GM21423 (cell line): ENCODE data around the gene FARSB.
"Not testable (repeated sequence)": the region's sequence is repeated elsewhere in the genome, so short reads cannot be mapped to it uniquely, and the experiment has no call there.

Experiments used
- ATAC-seq: cut with Tn5 transposase; IDR thresholded peaks from one replicate; pipeline ENCODE4 v1.9.1; 2021; ENCODE audit warnings: mild to moderate bottlenecking, moderate library complexity; ENCODE audit not compliant: unreplicated experiment

The FARSB gene

DNA sequence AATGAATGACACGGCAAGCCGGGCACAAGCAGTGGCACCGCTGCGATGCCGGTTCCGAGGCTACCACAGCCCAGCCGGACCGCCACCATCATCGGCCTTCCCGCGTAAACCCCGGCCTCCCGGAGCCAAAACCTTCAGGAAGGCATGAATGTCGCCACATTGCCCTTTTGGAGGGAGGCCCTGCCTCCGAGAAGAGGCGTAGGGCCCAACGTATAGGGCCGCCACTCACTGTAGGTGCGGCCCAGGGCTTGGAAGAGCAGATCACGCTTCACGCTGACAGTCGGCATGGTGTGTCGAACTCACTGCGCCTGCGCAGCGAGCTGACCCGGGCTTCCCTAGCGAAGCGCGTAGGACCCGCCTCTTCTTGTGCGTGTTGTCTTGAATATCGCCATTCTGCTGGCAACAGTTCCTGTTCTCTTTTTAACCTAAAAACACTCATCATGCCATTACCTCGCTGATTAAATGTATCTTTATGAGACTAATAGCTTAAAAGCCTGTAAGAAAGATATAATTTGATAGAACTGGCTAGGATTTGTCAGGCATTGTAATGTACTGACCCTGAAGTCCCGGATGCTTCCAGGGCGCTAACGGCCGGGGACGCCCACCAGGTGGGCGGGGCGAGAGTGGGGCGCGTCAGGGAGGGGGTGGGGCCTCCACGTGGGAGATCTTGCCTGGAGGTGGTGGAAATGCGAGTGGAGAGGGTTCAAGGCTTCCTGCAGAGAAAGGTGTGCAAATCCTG lies at the start of gene FARSB:
Gene FARSB (minus strand): TSS at position 306 of the 739 bp plus-strand sequence. CDS start 19 bp downstream, at position 287.
- ATAC-seq: peak; percentile 90

DNA sequence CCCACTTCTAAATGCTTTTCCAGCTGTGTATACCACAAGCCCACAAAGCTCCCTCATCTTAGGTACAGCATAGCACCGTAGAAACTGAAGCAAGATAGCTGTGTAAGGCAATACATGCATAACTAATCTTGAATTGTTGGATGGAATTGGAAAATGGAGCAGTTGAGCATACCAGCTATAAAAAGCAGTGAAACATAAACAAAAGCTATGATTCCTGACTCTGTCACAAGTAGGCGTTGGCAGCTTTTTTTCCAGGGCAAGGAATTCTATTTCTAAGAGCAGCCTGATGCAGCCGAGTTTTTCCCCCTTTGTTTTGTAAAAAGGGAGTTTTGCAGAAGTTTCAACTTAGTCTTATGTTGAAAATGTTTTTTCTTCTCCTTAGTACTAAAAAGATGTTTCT lies 48.0 kb upstream of the FARSB start:
- ATAC-seq: no peak

DNA sequence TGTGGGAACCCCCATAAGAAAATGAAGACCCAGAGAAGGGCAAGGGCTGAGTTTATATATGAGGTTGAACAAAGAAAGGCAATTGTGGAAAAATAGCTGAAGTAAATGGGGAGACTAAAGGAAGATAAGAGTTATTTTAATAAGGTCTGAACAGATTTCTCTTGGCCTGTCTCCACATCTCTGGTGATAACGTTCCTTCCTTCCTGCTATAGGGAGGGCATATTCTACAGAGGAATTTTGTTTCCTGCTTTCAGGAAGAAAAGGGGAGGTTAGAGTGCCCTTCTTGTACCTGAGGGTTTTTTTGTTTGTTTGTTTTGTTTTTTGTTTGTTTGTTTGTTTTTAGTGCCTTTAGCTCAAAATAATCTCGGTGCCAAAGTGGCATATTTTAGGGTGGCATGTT lies 47.2 kb upstream of the FARSB start:
- ATAC-seq: no peak

DNA sequence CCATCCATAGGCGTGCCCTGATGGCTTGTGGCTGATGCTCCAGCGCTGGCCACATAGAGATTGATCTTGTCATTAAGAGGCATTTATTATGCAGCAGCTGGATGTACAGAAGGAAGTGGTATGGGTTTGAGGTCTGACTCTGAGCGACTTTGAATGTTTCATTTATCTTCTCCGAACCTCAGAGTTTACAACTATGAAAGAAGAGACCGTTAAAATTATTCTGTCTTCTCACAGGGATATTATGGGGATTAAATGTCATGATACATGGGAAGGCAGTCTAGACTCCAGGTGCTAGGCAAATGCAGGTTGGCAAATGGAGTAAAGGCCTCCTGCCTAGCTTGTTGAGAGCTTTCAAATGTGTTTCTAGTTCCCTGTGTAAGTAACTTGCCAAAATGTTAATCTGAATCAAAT lies 45.8 kb upstream of the FARSB start:
- peak; percentile 66 for ATAC-seq

DNA sequence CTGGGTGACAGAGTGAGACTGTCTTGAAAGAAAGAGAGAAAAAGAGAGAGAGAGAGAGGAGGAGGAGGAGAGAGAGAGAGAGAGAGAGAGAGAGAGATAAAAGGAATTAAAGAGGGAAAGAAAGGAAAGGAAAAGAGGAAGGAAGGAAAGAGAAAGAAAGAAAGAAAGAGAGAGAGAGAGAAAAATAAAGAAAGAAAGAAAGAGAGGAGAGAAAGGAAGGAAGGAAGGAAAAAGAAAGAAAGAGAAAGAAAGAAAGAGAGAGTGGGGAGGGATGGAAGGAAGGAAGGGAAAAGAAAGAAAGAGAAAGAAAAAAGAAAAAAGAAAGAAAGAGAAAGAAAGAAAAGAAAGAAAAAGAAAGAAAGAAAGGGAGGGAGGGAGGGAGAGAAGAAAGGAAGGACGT lies 45.3 kb upstream of the FARSB start:
- ATAC-seq: no peak

DNA sequence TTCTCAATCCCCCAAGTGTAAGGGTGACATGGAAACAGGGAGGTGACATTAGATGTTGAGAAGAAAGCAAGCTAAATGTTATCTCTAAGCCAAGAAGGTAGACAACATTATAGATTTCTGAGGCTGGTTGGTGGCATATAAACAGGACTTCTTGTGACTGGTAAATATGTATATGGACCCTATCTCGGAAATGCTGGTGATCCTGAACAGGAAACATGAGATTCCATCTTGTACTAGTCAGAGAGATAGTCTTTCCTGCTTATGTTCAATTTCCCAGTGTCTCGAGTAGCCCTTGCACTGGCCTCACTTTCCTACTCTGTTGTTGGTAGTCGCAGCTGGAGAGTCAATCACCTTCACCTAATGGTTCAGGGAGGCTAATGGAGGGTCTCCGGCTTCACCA lies 42.4 kb upstream of the FARSB start:
- ATAC-seq: no peak

DNA sequence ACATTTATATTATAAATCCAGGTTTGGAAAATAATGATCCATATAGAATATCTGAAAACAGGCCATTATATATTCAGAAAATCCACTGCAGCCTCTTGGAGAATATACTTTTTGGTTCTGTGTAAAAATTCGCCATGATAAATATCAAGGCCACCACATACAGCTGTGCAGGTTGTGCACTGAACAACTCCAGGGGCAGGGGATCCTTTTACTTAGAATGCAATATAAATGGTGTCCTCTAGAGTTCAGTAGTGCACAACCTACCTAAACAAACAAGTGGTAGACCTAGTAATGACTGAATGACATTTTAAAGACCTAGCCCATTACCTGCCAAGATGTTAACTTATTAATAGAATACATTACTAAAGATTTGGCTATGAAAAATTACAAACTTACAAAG lies 37.9 kb upstream of the FARSB start:
- ATAC-seq: no peak

DNA sequence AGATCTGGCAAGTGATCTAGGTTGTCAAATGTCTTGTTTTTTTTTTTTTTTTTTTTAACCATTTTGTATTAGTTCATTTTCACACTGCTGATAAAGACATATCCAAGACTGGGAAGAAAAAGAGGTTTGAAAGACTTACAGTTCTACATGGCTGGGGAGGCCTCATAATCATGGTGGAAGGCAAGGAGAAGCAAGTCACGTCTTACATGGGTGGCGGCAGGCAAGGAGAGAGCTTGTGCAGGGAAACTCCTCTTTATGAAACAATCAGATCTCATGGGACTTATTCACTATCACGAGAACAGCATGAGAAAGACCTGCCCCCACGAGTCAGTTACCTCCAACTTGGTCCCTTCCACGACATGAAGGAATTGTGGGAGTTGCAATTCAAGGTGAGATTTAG lies 37.5 kb upstream of the FARSB start:
- not testable (repeated sequence) for ATAC-seq

DNA sequence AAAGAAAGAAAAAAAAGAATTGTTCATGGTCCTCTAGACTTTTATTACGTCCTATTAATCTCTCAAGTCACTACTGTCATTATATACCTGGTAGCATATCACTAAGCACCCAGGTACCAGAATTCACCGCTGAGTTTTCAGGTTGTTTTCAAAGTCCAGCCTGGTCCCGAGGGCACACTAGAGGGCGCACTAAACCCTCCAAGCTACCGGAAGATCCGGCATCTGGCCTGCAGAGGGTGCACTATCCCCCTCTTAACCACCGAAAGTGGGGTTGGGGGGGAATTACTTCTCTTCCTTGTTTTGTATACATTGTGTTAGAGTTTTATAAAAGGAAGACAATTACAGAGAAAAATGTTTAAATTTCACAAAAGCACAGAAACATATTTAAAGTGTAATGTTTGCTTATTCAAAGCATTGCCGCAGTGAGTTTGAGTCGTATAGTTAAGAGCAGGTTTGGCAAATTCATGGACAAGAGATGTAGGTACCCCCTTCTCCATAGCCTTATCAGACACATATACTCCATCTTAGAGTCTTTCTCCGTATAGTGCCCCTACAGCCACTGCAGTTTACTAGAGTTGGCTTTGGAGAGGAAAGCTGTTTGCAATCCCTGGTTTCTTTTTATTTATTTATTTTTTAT lies 34.8 kb upstream of the FARSB start:
- peak; percentile 98 for ATAC-seq

DNA sequence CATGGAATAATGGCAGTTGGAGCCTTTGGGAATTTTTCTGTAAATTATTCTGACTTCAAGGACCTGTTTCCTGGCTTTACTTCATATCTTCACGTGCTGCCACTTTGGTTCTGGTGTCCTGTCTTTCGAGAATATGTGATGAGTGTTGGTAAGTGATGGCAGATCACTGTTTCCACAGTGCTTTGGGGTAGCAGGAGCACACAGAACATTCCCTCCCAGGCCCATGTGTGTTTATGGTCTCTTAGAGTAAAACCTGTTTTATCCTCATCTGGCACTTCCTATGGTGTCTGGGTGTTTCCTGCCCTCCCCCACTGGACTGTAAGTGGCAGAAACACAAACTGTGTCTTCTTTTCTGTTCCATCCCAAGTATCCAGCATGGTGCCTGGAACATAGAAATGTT lies 33.4 kb upstream of the FARSB start:
- ATAC-seq: no peak

DNA sequence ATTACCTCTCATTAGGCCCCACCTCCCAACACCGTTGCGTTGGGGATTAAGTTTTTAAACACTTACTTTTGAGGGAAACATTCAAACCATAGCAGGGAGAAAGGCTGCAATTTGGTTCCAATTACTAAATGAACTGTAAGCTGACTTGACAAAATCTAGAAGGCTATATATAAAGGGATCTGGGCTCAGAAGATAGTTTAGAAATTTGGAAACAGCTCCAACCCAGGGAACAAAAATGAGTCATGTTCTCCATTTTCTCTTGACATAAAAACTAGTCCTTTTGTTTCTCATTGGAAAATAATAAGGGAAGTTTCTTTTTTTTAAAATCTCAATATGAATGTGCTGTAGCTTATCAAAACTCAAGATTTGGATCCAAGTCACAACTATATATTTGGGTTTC lies 33.0 kb upstream of the FARSB start:
- no peak for ATAC-seq

DNA sequence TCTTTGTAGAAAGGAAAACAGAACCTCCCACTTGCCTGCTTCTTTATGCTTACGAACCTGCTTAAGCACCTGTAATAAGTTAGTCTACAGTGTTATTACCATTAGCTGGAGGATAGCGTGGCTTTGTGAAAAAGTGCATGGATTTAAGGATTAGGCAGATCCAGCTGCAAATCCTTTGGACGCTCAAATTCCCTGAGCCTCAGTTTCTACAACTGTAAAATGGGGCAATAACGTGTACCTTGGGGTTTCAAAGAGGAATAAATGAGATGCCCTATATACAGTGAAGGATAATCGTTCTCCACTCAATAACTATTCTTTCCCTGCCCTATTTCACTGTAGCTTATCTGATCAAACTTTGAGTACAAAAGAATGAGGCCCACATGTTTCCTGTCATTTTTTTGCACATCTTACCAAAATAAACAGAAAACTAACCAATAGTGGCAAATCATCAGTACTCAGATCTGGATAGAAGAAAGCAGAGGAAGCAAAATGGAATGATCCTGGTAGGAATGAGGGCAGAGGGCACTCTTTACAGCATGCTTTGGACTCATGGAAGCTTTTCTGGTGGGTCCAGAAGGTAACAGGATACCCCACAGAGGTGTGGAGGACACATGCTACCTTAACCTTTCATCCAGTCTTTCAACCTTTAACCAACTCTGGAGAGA lies 30.3 kb upstream of the FARSB start:
- no peak for ATAC-seq

DNA sequence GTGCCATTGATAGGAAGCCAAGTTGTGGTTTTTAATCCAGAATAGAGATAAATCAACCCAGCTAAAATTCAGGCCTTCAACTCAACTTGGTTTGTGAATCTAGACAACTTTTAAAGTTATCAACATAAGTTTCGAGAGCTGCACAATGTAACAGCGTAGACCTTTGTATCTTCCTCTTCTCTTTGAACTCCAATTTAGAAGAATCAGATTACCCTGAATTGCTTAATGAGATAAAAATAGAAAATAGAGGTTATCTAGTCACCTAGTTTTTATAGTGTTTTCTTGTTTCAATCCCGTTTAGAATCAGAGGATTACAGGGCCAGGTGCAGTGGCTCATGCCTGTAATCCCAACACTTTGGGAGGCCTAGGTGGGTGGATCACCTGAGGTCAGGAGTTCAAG lies 27.9 kb upstream of the FARSB start:
- no peak for ATAC-seq

DNA sequence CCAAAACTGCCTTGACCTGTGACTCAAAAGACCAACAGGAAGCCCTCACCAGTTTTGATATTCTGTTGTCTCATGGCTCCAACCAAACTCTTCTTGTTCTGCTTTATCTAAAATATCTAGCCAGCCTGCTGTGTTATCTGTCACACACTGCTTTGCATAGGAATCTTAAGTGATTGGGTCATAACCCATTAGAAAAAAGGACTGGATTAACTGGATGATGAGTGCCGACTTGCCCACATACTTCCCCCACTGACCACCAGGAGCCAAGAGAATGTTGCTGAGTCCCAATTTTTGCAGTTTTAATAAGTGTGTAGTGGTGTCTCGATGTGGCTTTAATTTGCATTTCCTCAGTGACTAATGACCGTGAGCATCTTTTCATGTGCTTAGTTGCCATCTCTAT lies 22.1 kb upstream of the FARSB start:
- ATAC-seq: no peak

DNA sequence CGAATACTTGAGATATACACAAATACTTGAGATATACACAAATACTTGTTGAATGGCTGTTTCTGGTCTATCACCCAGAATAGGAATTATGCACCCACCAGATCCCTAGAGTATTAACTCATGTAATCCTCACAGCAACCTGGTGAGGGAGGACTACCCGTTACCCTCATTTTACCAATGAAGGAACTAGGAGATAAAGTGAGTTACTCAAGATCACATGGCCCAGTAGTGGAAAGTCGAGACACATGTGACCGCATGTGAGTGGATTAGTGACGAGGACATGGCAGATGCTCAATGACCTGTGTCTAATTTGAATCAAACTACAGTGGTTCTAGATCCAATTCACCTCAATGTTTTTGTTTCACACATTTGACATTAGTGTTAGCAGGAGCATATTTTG lies 18.0 kb upstream of the FARSB start:
- ATAC-seq: no peak

DNA sequence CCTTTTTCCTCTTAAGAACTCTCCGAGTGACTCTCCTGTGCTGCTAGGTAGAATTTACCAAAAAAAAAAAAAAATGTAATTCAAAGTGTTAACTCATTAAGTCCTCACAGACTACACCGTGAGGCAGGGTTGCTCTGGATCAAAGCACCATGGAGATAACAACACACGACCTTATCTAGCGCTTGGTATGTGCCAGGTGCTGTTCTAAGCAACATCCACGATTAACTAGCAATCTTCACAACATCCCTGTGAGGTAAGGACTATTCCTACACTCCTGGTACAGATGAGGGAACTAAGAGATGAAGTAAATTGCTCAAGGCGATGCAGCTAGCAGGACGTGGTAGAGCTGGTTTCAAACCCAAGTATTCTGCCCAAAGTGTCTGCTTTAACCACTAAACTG lies 17.4 kb upstream of the FARSB start:
- ATAC-seq: no peak

DNA sequence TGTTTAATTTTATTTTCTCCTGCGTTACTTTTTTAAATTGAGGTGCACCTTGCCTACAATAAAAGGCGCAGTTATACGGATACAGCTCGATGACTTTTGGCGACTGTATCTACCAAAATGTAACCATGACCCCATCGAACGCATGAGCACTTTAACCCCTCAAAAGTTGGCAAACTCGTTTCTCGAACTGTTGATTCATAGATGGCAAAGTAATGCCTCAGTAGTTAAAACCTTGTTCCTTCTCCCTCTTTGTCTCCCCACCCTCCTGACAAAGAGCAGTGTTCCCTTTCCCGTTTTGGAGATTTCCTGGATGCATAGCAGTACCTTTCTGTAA lies 16.1 kb upstream of the FARSB start:
- ATAC-seq: no peak

DNA sequence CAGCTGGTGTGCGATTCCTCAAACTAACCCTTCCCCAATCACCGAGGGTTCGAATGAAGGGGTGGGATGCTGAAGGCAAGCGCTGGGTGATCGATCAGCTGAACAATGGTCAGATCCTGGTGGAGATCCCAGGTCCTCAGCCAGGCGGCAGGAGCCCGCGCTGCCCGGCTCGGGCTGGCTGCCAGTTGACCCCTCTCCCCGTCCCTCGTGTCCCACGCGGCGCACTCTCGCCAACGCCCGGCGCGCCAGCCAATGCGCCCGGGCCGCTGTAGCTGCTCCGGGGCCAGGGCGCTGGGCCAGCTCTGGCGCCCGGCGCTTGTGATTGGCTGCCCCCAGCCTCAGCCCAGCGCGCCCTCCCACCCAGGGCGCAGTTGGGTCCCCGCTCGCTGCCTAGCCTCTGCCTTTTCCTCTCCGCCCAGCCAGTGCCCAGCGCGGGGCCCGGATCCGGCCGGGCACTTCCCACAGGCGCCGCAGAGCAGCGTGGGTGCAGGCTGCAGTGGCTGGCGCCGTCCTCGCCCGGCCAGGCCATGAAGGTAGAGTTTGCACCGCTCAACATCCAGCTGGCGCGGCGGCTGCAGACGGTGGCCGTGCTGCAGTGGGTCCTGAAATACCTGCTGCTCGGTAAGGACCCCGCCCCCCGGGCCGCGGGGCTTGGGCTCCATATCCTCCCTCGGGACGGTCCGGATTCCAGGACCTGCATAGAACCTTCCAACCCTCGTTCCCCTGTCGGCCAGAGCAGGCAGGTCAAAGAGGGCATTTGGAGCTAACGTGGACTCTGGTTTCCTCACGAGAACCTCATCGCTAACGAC lies 15.6 kb upstream of the FARSB start, which contains the start of gene MOGAT1:
Gene MOGAT1 (plus strand): TSS at position 400 of the 809 bp plus-strand sequence. CDS start 128 bp downstream, at position 528.
- no peak for ATAC-seq

DNA sequence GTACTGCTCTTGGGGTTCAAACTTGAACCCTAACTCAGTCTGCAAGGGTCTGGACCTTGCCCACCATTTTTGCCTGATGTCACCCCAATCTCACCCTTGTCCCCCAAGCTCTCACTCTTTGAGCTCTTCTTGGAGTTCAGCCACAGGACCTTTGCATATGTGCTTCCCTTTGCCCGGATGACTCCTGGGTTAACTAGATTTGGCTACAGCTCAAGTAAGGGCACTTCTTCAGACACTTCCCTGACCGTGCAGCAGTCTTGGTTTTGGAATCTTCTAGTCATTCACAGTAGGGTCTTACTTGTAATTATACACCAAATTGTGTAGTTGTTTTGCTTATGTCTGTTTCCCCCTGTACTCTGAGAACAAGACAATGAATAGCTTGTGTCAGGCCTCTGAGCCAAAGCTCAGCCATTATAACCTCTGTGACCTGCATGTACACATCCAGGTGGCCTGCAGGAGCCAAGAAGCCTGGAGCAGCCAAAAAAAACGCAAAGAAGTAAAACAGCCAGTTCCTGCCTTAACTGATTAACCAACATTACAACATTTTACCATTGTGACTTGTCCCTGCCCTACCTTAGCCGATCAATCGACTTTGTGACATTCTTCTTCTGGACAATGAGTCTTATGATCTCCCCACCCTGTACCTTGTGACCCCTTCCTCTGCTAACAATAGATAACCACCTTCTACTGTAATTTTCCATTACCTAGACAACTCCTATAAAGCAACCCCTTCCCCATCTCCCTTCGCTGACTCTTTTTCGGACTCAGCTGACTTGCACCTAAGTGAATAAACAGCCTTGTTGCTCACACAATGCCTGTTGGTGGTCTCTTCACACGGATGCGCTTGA lies 14.5 kb upstream of the FARSB start:
- no peak for ATAC-seq

DNA sequence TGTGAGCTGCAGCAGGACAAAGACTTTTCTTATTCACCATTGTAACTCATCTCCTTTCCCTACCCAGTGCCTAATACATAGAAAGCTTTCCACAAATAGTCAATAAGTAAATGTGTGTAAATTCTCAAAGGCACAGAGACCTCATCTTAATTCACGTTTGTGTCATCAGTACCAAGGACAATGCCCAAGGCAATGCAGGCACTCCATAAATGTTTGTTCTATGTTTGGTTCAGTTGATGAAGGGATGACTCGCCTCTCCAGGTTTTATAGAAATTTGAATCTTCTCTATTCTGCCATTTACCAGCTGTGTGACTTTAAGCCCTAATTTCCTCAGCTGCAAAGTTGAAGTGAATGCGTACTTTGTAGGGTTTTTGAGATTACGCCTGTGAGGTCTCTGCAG lies 13.5 kb upstream of the FARSB start:
- ATAC-seq: no peak
